Dedifferentiated amniotic fluid mesenchymal stem cell (primary cell): ENCODE measurements around the gene TBC1D5.
"Not testable (repeated sequence)": the region's sequence is repeated elsewhere in the genome, so short reads cannot be mapped to it uniquely, and the experiment has no call there.

ENCODE experiments used
- DNase-seq: peaks from one replicate; pipeline ENCODE4 v3.0.0-alpha.2; 2016; ENCODE audit errors: extremely low spot score

The TBC1D5 gene

GRCh38 chr3:17717411-17717810, 25.0 kb downstream of the TBC1D5 start:
- DNase-seq: no peak

- no peak for DNase-seq
Measured at GRCh38 chr3:17714473-17714872, 28.0 kb downstream of the TBC1D5 start.

GRCh38 chr3:17709236-17709810, 33.1 kb downstream of the TBC1D5 start:
- DNase-seq: no peak

GRCh38 chr3:17707813-17708543, 34.5 kb downstream of the TBC1D5 start:
- no peak for DNase-seq

GRCh38 chr3:17705991-17706390, 36.4 kb downstream of the TBC1D5 start:
- not testable (repeated sequence) for DNase-seq

- DNase-seq: not testable (repeated sequence)
Measured at GRCh38 chr3:17699815-17700214, 42.6 kb downstream of the TBC1D5 start.

- not testable (repeated sequence) for DNase-seq
Measured at GRCh38 chr3:17695665-17696064, 46.8 kb downstream of the TBC1D5 start.

GRCh38 chr3:17693670-17693999, 48.8 kb downstream of the TBC1D5 start:
- DNase-seq: not testable (repeated sequence)

- not testable (repeated sequence) for DNase-seq
Measured at GRCh38 chr3:17692846-17693669, 49.4 kb downstream of the TBC1D5 start.

GRCh38 chr3:17687566-17687965, 54.9 kb downstream of the TBC1D5 start:
- no peak for DNase-seq

GRCh38 chr3:17686613-17687012, 55.8 kb downstream of the TBC1D5 start:
- DNase-seq: no peak

GRCh38 chr3:17683542-17684207, 58.8 kb downstream of the TBC1D5 start:
- no peak for DNase-seq

GRCh38 chr3:17680530-17680929, 61.9 kb downstream of the TBC1D5 start:
- no peak for DNase-seq

GRCh38 chr3:17678116-17678741, 64.2 kb downstream of the TBC1D5 start:
- DNase-seq: peak; percentile 22

GRCh38 chr3:17674082-17674686, 68.2 kb downstream of the TBC1D5 start:
- no peak for DNase-seq

GRCh38 chr3:17672506-17672905, 69.9 kb downstream of the TBC1D5 start:
- no peak for DNase-seq

- no peak for DNase-seq
Measured at GRCh38 chr3:17670749-17671148, 71.7 kb downstream of the TBC1D5 start.

- DNase-seq: no peak
Measured at GRCh38 chr3:17664923-17665322, 77.5 kb downstream of the TBC1D5 start.

- DNase-seq: no peak
Measured at GRCh38 chr3:17656264-17656663, 86.2 kb downstream of the TBC1D5 start.

- no peak for DNase-seq
Measured at GRCh38 chr3:17655743-17656142, 86.7 kb downstream of the TBC1D5 start.

- not testable (repeated sequence) for DNase-seq
Measured at GRCh38 chr3:17649748-17650147, 92.7 kb downstream of the TBC1D5 start.
